Karpas-422 (cell line): Measurements from ENCODE around the gene C11orf86. TPM values are rescaled to one million over a fixed set of nuclear protein-coding genes. Genes with fewer than 3 reads are reported as not detected.

ENCODE experiments used
- DNase-seq: peaks from one replicate; pipeline ENCODE4 v3.0.0-alpha.2; 2015
- H2AFZ ChIP-seq: fragments of 200-600 bp; sonication (generic); 2 replicates; pipeline ENCODE4 v1.6.1; 2014; ENCODE audit warnings: antibody characterized with exemption, low read length, mixed read lengths
- H3K27ac ChIP-seq: fragments of 200-600 bp; sonication (generic); 2 replicates; pipeline ENCODE4 v1.5.1; 2014; ENCODE audit warnings: mild to moderate bottlenecking, low read length, moderate library complexity
- H3K27me3 ChIP-seq: fragments of 200-600 bp; sonication (generic); 2 replicates; pipeline ENCODE4 v1.6.1; 2014; ENCODE audit warnings: low read length, mixed read lengths
- H3K36me3 ChIP-seq: fragments of 200-600 bp; sonication (generic); 2 replicates; pipeline ENCODE4 v1.6.1; 2014; ENCODE audit warnings: low read length, mixed read lengths; ENCODE audit not compliant: insufficient read depth
- H3K4me1 ChIP-seq: fragments of 200-600 bp; sonication (generic); 2 replicates; pipeline ENCODE4 v1.6.1; 2014; ENCODE audit warnings: mild to moderate bottlenecking, low read length, mixed read lengths
- H3K4me2 ChIP-seq: fragments of 200-600 bp; sonication (generic); 2 replicates; pipeline ENCODE4 v1.6.1; 2014; ENCODE audit warnings: low read length, low read depth, mild to moderate bottlenecking; ENCODE audit not compliant: poor library complexity, severe bottlenecking
- H3K4me3 ChIP-seq: fragments of 200-600 bp; sonication (generic); 2 replicates; pipeline ENCODE4 v1.5.1; 2014; ENCODE audit warnings: mild to moderate bottlenecking, antibody characterized with exemption, low read length, mixed read lengths
- H3K79me2 ChIP-seq: fragments of 200-600 bp; sonication (generic); 2 replicates; pipeline ENCODE4 v1.6.1; 2014; ENCODE audit warnings: mild to moderate bottlenecking, low read length, mixed read lengths
- H3K9ac ChIP-seq: fragments of 200-600 bp; sonication (generic); 2 replicates; pipeline ENCODE4 v1.6.0; 2014; ENCODE audit warnings: low read length
- H3K9me2 ChIP-seq: fragments of 200-600 bp; sonication (generic), shearing (Covaris generic); replicated peaks from 2 replicates; pipeline ENCODE4 v1.6.0; 2014; ENCODE audit warnings: mild to moderate bottlenecking, low read length, moderate library complexity; ENCODE audit not compliant: insufficient read depth
- H3K9me3 ChIP-seq: fragments of 300-700, 200-600 bp; sonication (generic); 2 replicates; pipeline ENCODE4 v1.6.1; 2014; ENCODE audit warnings: low read length, mixed read lengths
- H4K20me1 ChIP-seq: fragments of 200-600 bp; sonication (generic); 2 replicates; pipeline ENCODE4 v1.6.1; 2014; ENCODE audit warnings: mild to moderate bottlenecking, antibody characterized with exemption, low read length, low read depth; ENCODE audit not compliant: insufficient read depth
- total RNA-seq: library from RNA; depleted of rRNA; stranded (reverse); fragments of >200 nt; shearing (Covaris generic); gene quantifications from 2 replicates; pipeline ENCODE4 v1.2.3, GENCODE V29; 2014; ENCODE audit warnings: low replicate concordance

C11orf86 gene
- total RNA-seq, 1 experiment from 2014 or later, result not detected

GRCh38 chr11:67006029-67006884 lies 31.2 kb downstream of the C11orf86 start:
- no peaks in the 10 kb centered on the region for H4K20me1 ChIP-seq

GRCh38 chr11:67007126-67007525 lies 32.0 kb downstream of the C11orf86 start:
- Histone ChIP-seq H3K79me2 (no peaks in the 10 kb centered on the region), H3K9me3 (no peaks in the 10 kb centered on the region), H2AFZ (peak overlapping the region; percentile 98), H3K27ac (no peak overlapping the region), H4K20me1 (no peaks in the 10 kb centered on the region), H3K9ac (no peak overlapping the region), H3K4me1 (peaks cover 6% of the 10 kb centered on the region; the same call in 1 of the 2 replicates), H3K4me2 (no peak overlapping the region), H3K36me3 (no peaks in the 10 kb centered on the region), H3K4me3 (no peak overlapping the region), H3K27me3 (no peaks in the 10 kb centered on the region), H3K9me2 (no peaks in the 10 kb centered on the region)
- DNase-seq, result no peak

More at GRCh38 chr11:67006029-67006884, 31.2 kb downstream of the C11orf86 start:
- DNase-seq, result peak; percentile 93
- Histone ChIP-seq H3K9ac (no peak overlapping the region), H3K4me2 (peak overlapping the region; percentile 8), H3K9me2 (no peaks in the 10 kb centered on the region), H3K4me3 (no peak overlapping the region), H3K79me2 (no peaks in the 10 kb centered on the region), H2AFZ (peak overlapping the region; percentile 98), H3K27me3 (no peaks in the 10 kb centered on the region), H3K36me3 (no peaks in the 10 kb centered on the region), H3K4me1 (peaks cover 6% of the 10 kb centered on the region; the same call in 1 of the 2 replicates), H3K9me3 (no peaks in the 10 kb centered on the region), H3K27ac (no peak overlapping the region)

GRCh38 chr11:67010296-67010905 lies 35.3 kb downstream of the C11orf86 start:
- no peaks in the 10 kb centered on the region for H3K9me2 ChIP-seq
- H3K4me3 ChIP-seq, result no peak overlapping the region
- no peak overlapping the region for H3K27ac ChIP-seq
- DNase-seq, result no peak
- H3K4me1 ChIP-seq, result peaks cover 6% of the 10 kb centered on the region; the same call in 1 of the 2 replicates
- no peaks in the 10 kb centered on the region for H3K27me3 ChIP-seq
- H2AFZ ChIP-seq, result no peak overlapping the region
- H3K79me2 ChIP-seq, result no peaks in the 10 kb centered on the region
- H3K9me3 ChIP-seq, result no peaks in the 10 kb centered on the region
- no peak overlapping the region for H3K9ac ChIP-seq
- H3K4me2 ChIP-seq, result no peak overlapping the region
- H3K36me3 ChIP-seq, result no peaks in the 10 kb centered on the region
- H4K20me1 ChIP-seq, result no peaks in the 10 kb centered on the region

- no peaks in the 10 kb centered on the region for H3K9me2 ChIP-seq
- no peaks in the 10 kb centered on the region for H3K9me3 ChIP-seq
- no peak overlapping the region for H2AFZ ChIP-seq
- no peaks in the 10 kb centered on the region for H4K20me1 ChIP-seq
- H3K36me3 ChIP-seq, result no peaks in the 10 kb centered on the region
- H3K79me2 ChIP-seq, result no peaks in the 10 kb centered on the region
- H3K4me1 ChIP-seq, result peaks cover 10% of the 10 kb centered on the region
- no peak overlapping the region for H3K9ac ChIP-seq
- no peak overlapping the region for H3K4me3 ChIP-seq
- no peak overlapping the region for H3K4me2 ChIP-seq
- no peak overlapping the region for H3K27ac ChIP-seq
- no peaks in the 10 kb centered on the region for H3K27me3 ChIP-seq
- DNase-seq, result no peak
Measured at GRCh38 chr11:67013511-67014045, 38.5 kb downstream of the C11orf86 start.

- Histone ChIP-seq H3K9me2 (no peaks in the 10 kb centered on the region), H3K27ac (no peak overlapping the region), H3K36me3 (no peaks in the 10 kb centered on the region), H2AFZ (no peak overlapping the region), H3K4me2 (no peak overlapping the region), H3K4me3 (no peak overlapping the region), H3K4me1 (peaks cover 10% of the 10 kb centered on the region), H3K79me2 (no peaks in the 10 kb centered on the region), H3K27me3 (no peaks in the 10 kb centered on the region), H4K20me1 (no peaks in the 10 kb centered on the region), H3K9me3 (no peaks in the 10 kb centered on the region), H3K9ac (no peak overlapping the region)
- no peak for DNase-seq
Measured at GRCh38 chr11:67014343-67014742, 39.2 kb downstream of the C11orf86 start.

- Histone ChIP-seq H3K79me2 (no peaks in the 10 kb centered on the region), H3K9me3 (no peaks in the 10 kb centered on the region), H2AFZ (no peak overlapping the region), H3K27me3 (no peaks in the 10 kb centered on the region), H3K4me2 (no peak overlapping the region), H4K20me1 (no peaks in the 10 kb centered on the region), H3K4me1 (peaks cover 10% of the 10 kb centered on the region), H3K4me3 (no peak overlapping the region), H3K9me2 (no peaks in the 10 kb centered on the region), H3K9ac (no peak overlapping the region), H3K36me3 (no peaks in the 10 kb centered on the region), H3K27ac (no peak overlapping the region)
- DNase-seq, result no peak
Measured at GRCh38 chr11:67015048-67015447, 39.9 kb downstream of the C11orf86 start.

- Histone ChIP-seq H3K79me2 (no peaks in the 10 kb centered on the region), H3K4me3 (no peak overlapping the region), H3K4me1 (peaks cover 10% of the 10 kb centered on the region), H3K9me2 (no peaks in the 10 kb centered on the region), H3K9ac (no peak overlapping the region), H4K20me1 (no peaks in the 10 kb centered on the region), H3K36me3 (no peaks in the 10 kb centered on the region), H3K27ac (no peak overlapping the region), H3K4me2 (peak overlapping the region; percentile 42), H3K9me3 (no peaks in the 10 kb centered on the region), H2AFZ (no peak overlapping the region), H3K27me3 (no peaks in the 10 kb centered on the region)
- DNase-seq, result peak; percentile 61
Measured at GRCh38 chr11:67016550-67016949, 41.4 kb downstream of the C11orf86 start.

- Histone ChIP-seq H2AFZ (no peak overlapping the region), H3K27ac (no peak overlapping the region), H3K4me2 (no peak overlapping the region), H3K4me3 (no peak overlapping the region), H4K20me1 (no peaks in the 10 kb centered on the region), H3K36me3 (no peaks in the 10 kb centered on the region), H3K27me3 (no peaks in the 10 kb centered on the region), H3K9me2 (no peaks in the 10 kb centered on the region), H3K9ac (no peak overlapping the region), H3K4me1 (peaks cover 21% of the 10 kb centered on the region), H3K79me2 (no peaks in the 10 kb centered on the region), H3K9me3 (no peaks in the 10 kb centered on the region)
- no peak for DNase-seq
Measured at GRCh38 chr11:67020949-67021348, 45.8 kb downstream of the C11orf86 start.
